HG03025 (cell line): ENCODE data around the gene PPP1R13B.

Source experiments
- ATAC-seq: cut with Tn5 transposase; IDR thresholded peaks from one replicate; pipeline ENCODE4 v1.9.1; 2021; ENCODE audit warnings: mild to moderate bottlenecking, moderate library complexity; ENCODE audit not compliant: unreplicated experiment, low FRiP score

PPP1R13B gene

GRCh38 chr14:103836976-103837725 is 10.2 kb downstream of the PPP1R13B start:
- no peak for ATAC-seq

GRCh38 chr14:103834956-103835355 is 12.4 kb downstream of the PPP1R13B start:
- no peak for ATAC-seq

- no peak for ATAC-seq
Measured at GRCh38 chr14:103833711-103834110, 13.7 kb downstream of the PPP1R13B start.

- no peak for ATAC-seq
Measured at GRCh38 chr14:103832046-103832445, 15.3 kb downstream of the PPP1R13B start.

GRCh38 chr14:103830511-103831270 is 16.7 kb downstream of the PPP1R13B start:
- no peak for ATAC-seq

GRCh38 chr14:103828315-103828967 is 18.9 kb downstream of the PPP1R13B start:
- ATAC-seq = no peak

- ATAC-seq = no peak
Measured at GRCh38 chr14:103825101-103825500, 22.3 kb downstream of the PPP1R13B start.

GRCh38 chr14:103820908-103821307 is 26.5 kb downstream of the PPP1R13B start:
- ATAC-seq = no peak

GRCh38 chr14:103820382-103820781 is 27.0 kb downstream of the PPP1R13B start:
- no peak for ATAC-seq

GRCh38 chr14:103819503-103820307 is 27.7 kb downstream of the PPP1R13B start:
- no peak for ATAC-seq

- ATAC-seq = no peak
Measured at GRCh38 chr14:103818870-103819269, 28.5 kb downstream of the PPP1R13B start.

GRCh38 chr14:103818422-103818821 is 29.0 kb downstream of the PPP1R13B start:
- ATAC-seq = no peak

GRCh38 chr14:103817595-103817994 is 29.8 kb downstream of the PPP1R13B start:
- no peak for ATAC-seq

GRCh38 chr14:103816991-103817390 is 30.4 kb downstream of the PPP1R13B start:
- ATAC-seq = no peak

- ATAC-seq = no peak
Measured at GRCh38 chr14:103815253-103815652, 32.1 kb downstream of the PPP1R13B start.

GRCh38 chr14:103811189-103811588 is 36.2 kb downstream of the PPP1R13B start:
- ATAC-seq = no peak

- no peak for ATAC-seq
Measured at GRCh38 chr14:103808403-103809001, 38.9 kb downstream of the PPP1R13B start.

GRCh38 chr14:103806805-103807204 is 40.6 kb downstream of the PPP1R13B start:
- ATAC-seq = no peak

GRCh38 chr14:103805708-103806107 is 41.7 kb downstream of the PPP1R13B start:
- no peak for ATAC-seq

GRCh38 chr14:103803661-103804060 is 43.7 kb downstream of the PPP1R13B start:
- ATAC-seq = no peak
